NB4 (cell line): ENCODE data around the gene CADPS.

ENCODE experiments used
- CTCF ChIP-seq: IDR thresholded peaks from one replicate; pipeline ENCODE4 v1.5.1; 2012; ENCODE audit warnings: low read depth, low read length
- MYC ChIP-seq: IDR thresholded peaks from 2 replicates; pipeline ENCODE4 v1.6.1; 2011; ENCODE audit warnings: low read depth, low read length
- POLR2A ChIP-seq: IDR thresholded peaks from 2 replicates; pipeline ENCODE4 v1.6.1; 2011; ENCODE audit warnings: mild to moderate bottlenecking; ENCODE audit not compliant: insufficient read length; ENCODE audit errors: extremely low read depth
- TF ChIP-seq, protein P1 (sequence below): IDR thresholded peaks from 2 replicates; pipeline ENCODE4 v1.6.1; 2011; ENCODE audit warnings: low read depth, low read length

GRCh38 chr3:62827550-62827949, 47.7 kb downstream of the CADPS start:
- TF ChIP-seq POLR2A: no peak
- no peak for TF ChIP-seq CTCF
- TF ChIP-seq MYC: no peak
- TF ChIP-seq, protein P1, sequence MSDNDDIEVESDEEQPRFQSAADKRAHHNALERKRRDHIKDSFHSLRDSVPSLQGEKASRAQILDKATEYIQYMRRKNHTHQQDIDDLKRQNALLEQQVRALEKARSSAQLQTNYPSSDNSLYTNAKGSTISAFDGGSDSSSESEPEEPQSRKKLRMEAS: no peak
